ENCODE measurements around the gene HMCN2. TPM values are rescaled to one million over a fixed set of nuclear protein-coding genes. Genes with fewer than 3 reads are reported as not detected.

The HMCN2 gene
- total and polyA plus RNA-seq, 4 donors, result 0.24 to 1.8 (median 0.29) TPM

DNA sequence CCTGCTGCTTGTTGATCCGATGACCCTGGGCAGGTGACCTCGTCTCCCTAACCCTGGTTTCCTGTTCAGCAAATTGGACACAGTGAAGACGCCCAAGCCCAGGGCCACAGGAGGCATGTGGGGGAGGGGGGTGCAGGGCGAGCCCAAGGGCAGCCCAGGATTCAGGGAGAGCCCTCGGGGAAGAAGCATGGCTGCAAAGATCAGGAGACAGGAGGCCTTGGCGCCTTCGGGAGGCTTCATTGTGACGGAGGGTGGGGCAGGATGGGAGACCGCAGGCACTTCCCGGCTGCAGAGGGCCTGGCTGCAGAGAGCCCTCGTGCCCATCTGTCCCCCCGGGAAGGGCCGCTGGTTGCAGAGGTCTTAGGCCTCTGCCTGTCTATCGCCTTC is 185.4 kb downstream of the HMCN2 start:
- peaks cover 32 to 84% (median 66%) of the 10 kb centered on the region in 4 donors for H3K4me1 ChIP-seq (ENCODE audit: control insufficient read depth in 4 of 4, insufficient read depth in 4 of 4, low read length in 3 of 4)
- DNase-seq (ENCODE audit: low spot score), result no peak

DNA sequence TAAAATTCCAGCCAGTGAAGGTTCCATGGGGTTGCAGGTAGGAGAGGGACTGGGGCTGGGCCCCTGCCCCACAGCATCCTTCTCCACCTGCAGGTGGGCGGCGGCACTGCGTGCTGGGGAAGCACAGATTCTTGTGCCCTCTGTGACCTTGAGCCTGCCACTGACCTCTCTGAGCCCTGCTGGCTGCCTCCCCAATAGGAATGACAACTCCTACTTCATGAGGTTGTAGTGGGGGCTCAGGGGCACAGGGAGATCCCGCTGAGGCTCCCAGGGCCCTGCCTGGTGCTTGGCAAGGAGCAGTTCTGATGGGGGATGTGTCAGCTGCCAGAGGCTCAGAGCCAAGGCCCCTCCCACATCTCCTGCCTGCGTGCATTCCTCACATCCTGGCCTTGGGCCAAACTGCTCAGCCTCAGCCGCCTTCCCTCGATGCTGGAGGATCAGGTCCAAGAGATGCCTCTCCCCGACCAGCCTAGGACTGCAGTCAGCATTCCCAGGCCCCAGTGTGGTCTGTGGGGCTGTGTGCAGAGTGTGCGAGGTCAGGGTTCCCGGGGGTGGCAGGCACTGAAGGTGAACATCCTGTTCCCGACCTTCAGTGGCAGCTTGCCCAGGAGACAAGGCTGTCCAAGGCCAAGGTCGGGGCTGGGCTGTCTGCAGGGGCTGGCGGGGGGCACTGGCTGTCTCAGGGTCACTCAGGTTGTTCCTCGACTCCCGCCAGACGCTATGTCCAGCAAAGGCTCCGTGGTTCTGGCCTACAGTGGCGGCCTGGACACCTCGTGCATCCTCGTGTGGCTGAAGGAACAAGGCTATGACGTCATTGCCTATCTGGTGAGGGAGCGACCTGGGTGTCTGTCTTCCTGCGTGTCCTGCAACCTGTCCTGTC is 186.2 kb downstream of the HMCN2 start:
- Histone ChIP-seq H3K27ac (ENCODE audit: low read depth in 1 of 2, low read length in 2 of 2) (peak overlapping the region; percentile 53 to 72), H3K4me1 (ENCODE audit: control insufficient read depth in 4 of 4, insufficient read depth in 4 of 4, low read length in 3 of 4) (peaks cover 32 to 78% (median 62%) of the 10 kb centered on the region in 4 donors), H3K27me3 (ENCODE audit: control insufficient read depth in 4 of 4, insufficient read depth in 4 of 4, low read length in 3 of 4) (no peaks in the 10 kb centered on the region), H3K9ac (ENCODE audit: low read depth in 1 of 2, low read length in 2 of 2) (peak overlapping the region in 1 of 2 donors; percentile 15), H3K9me3 (ENCODE audit: control insufficient read depth in 4 of 4, low read length in 3 of 4) (no peaks in the 10 kb centered on the region), H3K4me3 (ENCODE audit: low read depth in 1 of 3, low read length in 3 of 3) (no peak overlapping the region), H3K36me3 (ENCODE audit: control insufficient read depth in 4 of 4, insufficient read depth in 3 of 4, low read depth in 1 of 4, low read length in 3 of 4) (peaks cover 0 to 14% (median 8%) of the 10 kb centered on the region in 4 donors)
- DNase-seq (ENCODE audit: low spot score), result peak; percentile 62
- 27% methylated on average over 23 of the region's 23 CpGs for WGBS
- peak; percentile 71 to 83 for TF ChIP-seq RXRA (IDR thresholded peaks at IDR 0.05)
- TF ChIP-seq JUND (IDR thresholded peaks at IDR 0.05), result no peak
- no peak for TF ChIP-seq GABPA (IDR thresholded peaks at IDR 0.05 in 1 of 2, conservative IDR thresholded peaks at IDR 0.05 in 1 of 2)
- TF ChIP-seq, protein P1, sequence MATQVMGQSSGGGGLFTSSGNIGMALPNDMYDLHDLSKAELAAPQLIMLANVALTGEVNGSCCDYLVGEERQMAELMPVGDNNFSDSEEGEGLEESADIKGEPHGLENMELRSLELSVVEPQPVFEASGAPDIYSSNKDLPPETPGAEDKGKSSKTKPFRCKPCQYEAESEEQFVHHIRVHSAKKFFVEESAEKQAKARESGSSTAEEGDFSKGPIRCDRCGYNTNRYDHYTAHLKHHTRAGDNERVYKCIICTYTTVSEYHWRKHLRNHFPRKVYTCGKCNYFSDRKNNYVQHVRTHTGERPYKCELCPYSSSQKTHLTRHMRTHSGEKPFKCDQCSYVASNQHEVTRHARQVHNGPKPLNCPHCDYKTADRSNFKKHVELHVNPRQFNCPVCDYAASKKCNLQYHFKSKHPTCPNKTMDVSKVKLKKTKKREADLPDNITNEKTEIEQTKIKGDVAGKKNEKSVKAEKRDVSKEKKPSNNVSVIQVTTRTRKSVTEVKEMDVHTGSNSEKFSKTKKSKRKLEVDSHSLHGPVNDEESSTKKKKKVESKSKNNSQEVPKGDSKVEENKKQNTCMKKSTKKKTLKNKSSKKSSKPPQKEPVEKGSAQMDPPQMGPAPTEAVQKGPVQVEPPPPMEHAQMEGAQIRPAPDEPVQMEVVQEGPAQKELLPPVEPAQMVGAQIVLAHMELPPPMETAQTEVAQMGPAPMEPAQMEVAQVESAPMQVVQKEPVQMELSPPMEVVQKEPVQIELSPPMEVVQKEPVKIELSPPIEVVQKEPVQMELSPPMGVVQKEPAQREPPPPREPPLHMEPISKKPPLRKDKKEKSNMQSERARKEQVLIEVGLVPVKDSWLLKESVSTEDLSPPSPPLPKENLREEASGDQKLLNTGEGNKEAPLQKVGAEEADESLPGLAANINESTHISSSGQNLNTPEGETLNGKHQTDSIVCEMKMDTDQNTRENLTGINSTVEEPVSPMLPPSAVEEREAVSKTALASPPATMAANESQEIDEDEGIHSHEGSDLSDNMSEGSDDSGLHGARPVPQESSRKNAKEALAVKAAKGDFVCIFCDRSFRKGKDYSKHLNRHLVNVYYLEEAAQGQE (IDR thresholded peaks at IDR 0.05), result no peak
- no peak for TF ChIP-seq HNF4A (conservative IDR thresholded peaks at IDR 0.05)
- peak; percentile 92 for TF ChIP-seq NR2F2 (IDR thresholded peaks at IDR 0.05)
- no peak for TF ChIP-seq HNF4G (IDR thresholded peaks at IDR 0.05)
- peak in 1 of 2 donors; percentile 39 for TF ChIP-seq RAD21 (IDR thresholded peaks at IDR 0.05)
- TF ChIP-seq EGR1 (IDR thresholded peaks at IDR 0.05; ENCODE audit: low read depth in 2 of 2), result no peak
- TF ChIP-seq SP1 (IDR thresholded peaks at IDR 0.05), result peak; percentile 46
- TF ChIP-seq, protein P2, sequence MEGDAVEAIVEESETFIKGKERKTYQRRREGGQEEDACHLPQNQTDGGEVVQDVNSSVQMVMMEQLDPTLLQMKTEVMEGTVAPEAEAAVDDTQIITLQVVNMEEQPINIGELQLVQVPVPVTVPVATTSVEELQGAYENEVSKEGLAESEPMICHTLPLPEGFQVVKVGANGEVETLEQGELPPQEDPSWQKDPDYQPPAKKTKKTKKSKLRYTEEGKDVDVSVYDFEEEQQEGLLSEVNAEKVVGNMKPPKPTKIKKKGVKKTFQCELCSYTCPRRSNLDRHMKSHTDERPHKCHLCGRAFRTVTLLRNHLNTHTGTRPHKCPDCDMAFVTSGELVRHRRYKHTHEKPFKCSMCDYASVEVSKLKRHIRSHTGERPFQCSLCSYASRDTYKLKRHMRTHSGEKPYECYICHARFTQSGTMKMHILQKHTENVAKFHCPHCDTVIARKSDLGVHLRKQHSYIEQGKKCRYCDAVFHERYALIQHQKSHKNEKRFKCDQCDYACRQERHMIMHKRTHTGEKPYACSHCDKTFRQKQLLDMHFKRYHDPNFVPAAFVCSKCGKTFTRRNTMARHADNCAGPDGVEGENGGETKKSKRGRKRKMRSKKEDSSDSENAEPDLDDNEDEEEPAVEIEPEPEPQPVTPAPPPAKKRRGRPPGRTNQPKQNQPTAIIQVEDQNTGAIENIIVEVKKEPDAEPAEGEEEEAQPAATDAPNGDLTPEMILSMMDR (IDR thresholded peaks at IDR 0.05; ENCODE audit: low read depth, low read length, missing input control), result peak; percentile 37

More for the DNA sequence above, 185.4 kb downstream of the HMCN2 start:
- Histone ChIP-seq H3K9ac (ENCODE audit: low read depth in 1 of 2, low read length in 2 of 2) (peak overlapping the region in 1 of 2 donors; percentile 15), H3K9me3 (ENCODE audit: control insufficient read depth in 4 of 4, low read length in 3 of 4) (no peaks in the 10 kb centered on the region), H3K4me3 (ENCODE audit: low read depth in 1 of 3, low read length in 3 of 3) (no peak overlapping the region), H3K27ac (ENCODE audit: low read depth in 1 of 2, low read length in 2 of 2) (peak overlapping the region; percentile 53 to 72), H3K36me3 (ENCODE audit: control insufficient read depth in 4 of 4, insufficient read depth in 3 of 4, low read depth in 1 of 4, low read length in 3 of 4) (peaks cover 0 to 14% (median 8%) of the 10 kb centered on the region in 4 donors), H3K27me3 (ENCODE audit: control insufficient read depth in 4 of 4, insufficient read depth in 4 of 4, low read length in 3 of 4) (no peaks in the 10 kb centered on the region)
- WGBS, result 44% methylated on average over 14 of the region's 14 CpGs
- TF ChIP-seq, protein P3, sequence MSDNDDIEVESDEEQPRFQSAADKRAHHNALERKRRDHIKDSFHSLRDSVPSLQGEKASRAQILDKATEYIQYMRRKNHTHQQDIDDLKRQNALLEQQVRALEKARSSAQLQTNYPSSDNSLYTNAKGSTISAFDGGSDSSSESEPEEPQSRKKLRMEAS (IDR thresholded peaks at IDR 0.05), result no peak
- TF ChIP-seq SP1 (IDR thresholded peaks at IDR 0.05) (no peak), RXRA (IDR thresholded peaks at IDR 0.05) (peak in 1 of 2 donors; percentile 4), TAF1 (conservative IDR thresholded peaks at IDR 0.05) (no peak)

Measured in liver (tissue), 9 donors.